ENCODE measurements around the gene TRIM66.

Gene TRIM66, protein sequence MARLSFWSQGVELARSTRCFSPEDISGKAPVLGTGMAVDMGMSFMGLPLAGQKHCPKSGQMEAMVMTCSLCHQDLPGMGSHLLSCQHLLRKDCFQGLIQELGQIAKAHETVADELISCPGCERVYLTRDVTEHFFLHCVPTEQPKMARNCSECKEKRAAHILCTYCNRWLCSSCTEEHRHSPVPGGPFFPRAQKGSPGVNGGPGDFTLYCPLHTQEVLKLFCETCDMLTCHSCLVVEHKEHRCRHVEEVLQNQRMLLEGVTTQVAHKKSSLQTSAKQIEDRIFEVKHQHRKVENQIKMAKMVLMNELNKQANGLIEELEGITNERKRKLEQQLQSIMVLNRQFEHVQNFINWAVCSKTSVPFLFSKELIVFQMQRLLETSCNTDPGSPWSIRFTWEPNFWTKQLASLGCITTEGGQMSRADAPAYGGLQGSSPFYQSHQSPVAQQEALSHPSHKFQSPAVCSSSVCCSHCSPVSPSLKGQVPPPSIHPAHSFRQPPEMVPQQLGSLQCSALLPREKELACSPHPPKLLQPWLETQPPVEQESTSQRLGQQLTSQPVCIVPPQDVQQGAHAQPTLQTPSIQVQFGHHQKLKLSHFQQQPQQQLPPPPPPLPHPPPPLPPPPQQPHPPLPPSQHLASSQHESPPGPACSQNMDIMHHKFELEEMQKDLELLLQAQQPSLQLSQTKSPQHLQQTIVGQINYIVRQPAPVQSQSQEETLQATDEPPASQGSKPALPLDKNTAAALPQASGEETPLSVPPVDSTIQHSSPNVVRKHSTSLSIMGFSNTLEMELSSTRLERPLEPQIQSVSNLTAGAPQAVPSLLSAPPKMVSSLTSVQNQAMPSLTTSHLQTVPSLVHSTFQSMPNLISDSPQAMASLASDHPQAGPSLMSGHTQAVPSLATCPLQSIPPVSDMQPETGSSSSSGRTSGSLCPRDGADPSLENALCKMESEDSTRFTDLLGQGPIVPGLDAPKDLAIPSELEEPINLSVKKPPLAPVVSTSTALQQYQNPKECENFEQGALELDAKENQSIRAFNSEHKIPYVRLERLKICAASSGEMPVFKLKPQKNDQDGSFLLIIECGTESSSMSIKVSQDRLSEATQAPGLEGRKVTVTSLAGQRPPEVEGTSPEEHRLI (N-terminal part only)

DNA sequence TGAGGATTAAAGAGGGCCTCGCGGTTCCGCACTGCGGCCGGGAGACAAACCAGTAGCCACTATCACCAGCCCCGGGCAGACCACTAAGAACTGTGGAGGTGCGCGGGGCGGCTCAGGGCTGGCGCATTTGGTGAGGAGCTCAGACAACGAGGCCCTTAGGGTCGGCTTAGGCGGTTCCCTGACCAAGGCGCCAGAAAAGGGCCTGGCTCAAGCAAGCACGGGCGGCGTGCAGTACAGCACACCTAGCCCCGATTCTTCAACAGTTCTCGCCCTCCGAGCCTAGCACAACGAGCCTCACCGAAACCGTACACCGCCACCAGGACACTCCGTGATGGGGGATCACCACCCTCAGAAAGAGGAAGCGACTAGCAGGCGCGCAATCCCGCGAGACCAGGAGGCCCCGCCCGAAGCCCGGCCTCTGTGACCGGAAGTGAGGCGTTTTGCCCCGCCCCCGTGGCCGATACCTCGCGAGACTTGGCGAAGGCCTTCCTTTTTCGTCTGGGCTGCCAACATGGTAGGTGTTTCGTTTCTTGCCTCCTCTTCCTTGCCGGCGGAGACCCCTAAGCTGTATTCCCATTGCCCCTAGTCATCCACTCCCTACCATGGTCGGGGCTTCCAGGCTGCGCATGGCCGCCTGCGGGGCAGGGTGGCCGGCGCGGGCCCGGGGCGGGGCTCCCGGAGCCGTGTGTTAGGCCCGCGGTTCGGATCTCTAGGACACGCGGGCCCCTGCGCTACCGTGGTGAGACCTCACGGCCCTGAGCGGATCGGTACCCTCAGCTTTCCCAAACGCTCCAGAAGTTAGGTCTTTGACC lies at the start of gene TRIM66, which contains the start of gene RPL27A:
Gene TRIM66 (minus strand): TSS at position 363 of the 812 bp plus-strand sequence. CDS start 10,391 bp downstream, outside the sequence.
Gene RPL27A (plus strand): TSS at position 490 of the 812 bp plus-strand sequence. CDS start 22 bp downstream, at position 512.
- in situ Hi-C loops (cut with HindIII; ENCODE audit: low sequenced_read_pairs): no loop called here

DNA sequence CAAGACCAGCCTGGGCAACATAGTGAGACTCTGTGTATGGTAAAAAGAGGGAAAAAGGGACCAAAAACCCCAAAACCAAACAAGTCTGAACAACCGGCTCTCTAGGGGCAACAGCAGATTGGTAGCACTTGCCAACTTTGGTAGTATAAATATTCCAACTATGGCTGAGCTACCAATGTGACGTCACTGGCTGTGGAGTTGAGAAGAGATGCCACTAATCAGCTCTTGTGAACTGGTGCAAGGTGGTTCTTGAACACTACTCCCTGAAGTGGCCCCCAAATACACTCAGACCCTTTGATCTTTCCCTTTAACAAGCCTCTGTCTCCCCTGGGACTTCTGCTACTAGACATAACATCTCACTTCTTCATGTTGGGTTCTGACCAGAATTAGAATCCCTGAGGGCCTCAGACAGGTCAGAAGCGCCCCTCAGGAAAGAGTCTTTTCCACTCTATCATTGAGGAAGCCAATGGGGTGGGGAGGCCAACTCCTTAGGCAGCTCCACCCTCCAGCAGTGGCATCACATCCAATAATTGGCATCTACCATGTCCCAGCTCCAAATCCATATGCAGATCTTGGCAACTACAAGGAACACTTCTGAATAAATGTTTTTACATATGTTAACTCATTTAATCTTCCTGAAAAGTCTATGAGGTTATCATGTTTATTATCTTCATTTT lies 49.3 kb upstream of the TRIM66 start:
- in situ Hi-C loops (cut with HindIII; ENCODE audit: low sequenced_read_pairs): no loop called here

DNA sequence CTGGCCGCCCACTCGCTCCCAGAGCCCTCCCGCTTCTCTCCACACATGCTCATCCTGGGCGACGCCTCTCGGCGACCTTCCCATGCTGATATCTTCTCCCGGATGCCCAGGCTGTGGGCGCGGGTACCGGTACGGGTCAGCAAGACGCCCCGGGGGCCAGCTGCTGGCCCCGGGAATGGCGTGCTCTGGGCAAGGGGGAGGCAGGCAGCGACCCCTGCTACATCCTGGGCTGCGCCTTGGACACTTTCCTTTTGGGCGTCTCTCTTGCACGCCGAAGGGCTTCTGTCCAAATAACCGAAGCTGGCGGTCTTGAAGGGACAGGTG lies 48.2 kb upstream of the TRIM66 start:
- in situ Hi-C loops (cut with HindIII; ENCODE audit: low sequenced_read_pairs): no loop called here

DNA sequence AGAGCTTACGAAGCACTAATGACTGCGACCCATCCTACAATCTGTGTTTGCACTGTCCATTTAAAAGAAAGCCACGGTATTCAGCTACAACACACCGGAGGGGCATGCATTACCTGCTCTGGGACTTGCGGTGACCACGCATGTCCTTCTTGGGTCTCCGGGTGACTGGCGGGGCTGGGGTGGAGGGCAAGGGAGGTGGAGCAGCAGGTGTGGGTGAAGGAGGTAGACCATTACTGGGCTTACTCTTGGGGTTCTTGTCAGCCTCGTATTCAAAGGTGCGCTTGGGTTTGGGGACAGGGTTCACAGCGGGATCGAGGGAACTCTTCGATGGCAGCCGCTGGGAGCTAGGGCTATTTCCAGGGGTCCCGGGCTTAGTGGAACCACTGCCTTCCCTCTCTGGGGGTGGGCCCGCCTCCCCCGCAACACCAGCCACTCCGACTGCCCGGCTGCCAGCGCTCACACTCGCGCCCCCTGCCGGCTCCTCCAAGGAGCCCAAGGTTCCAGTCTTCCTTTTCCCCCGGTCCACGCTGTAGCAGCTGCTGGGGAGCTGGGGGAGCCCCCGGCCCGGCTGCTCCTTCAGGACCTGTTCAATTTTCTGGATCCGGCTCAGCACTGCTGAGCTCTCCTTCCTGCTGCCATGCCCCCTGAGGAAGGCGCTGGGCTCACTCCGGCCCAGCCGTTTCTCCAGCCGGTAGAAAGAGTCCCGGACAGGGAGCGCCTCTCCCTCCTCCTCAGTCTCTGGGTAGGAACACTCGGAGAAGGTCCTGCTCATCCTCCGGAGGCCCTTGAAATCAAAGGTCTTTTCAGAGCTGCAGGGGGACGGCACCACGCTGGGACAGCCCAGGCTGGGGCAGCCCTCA lies 47.6 kb upstream of the TRIM66 start:
- in situ Hi-C loops (cut with HindIII; ENCODE audit: low sequenced_read_pairs): no loop called here

DNA sequence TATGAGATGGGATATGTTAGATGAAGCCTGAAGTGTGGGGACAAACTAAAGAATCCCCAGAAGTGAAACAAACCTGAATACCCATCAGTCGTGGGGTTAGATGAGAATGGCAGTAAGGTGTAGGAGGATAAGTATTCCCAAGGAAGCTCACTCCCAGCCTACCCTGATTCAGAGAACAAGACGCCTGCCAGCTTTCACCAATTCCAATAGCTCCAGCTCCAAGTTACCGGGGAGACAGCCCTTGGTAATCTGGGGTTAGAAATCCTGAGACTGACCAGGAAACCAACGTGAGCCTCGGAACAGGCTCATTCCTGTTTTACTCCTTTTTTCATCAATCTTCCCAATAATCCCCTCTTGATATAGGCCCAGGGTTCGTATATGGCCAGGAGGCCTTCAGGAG lies 46.6 kb upstream of the TRIM66 start:
- in situ Hi-C loops (cut with HindIII; ENCODE audit: low sequenced_read_pairs): no loop called here

DNA sequence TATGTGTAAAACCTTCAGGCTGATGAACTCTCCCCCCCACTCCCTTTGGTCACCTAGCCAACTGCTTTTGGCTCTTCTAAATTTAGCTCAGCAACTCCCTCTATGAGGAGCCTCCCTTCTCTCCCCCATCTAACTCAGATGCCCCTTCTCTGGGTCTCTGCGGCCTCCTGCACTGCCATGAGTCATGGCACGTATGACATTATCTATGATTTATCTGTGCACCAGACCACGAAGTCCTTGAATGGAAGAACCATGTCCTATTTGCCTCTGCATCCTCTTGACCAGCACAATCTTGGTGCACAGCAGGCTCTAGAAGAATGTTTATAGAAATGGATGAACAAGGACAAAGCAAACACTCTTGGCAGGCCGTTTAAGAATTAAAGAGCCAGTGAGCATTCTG lies 46.1 kb upstream of the TRIM66 start:
- in situ Hi-C loops (cut with HindIII; ENCODE audit: low sequenced_read_pairs): no loop called here

DNA sequence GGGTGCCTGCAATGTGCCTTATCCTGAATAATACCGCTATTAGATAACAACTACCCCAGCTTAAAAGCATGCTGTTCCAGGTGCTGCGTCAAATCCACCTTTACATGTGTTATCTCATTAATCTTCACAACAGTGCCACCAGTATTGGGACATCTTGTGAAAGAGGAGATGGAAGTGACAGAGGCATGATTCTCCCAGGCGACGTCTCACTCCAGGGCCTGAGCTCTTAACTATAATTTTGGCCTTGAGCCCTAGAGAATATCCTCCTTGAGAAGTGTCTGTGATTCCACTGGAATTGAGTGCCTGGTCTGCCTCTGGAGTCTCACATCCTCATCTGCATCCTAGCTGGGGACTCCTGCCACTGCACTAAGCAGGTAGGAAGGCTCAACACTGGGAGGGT lies 43.9 kb upstream of the TRIM66 start:
- in situ Hi-C loops (cut with HindIII; ENCODE audit: low sequenced_read_pairs): no loop called here

DNA sequence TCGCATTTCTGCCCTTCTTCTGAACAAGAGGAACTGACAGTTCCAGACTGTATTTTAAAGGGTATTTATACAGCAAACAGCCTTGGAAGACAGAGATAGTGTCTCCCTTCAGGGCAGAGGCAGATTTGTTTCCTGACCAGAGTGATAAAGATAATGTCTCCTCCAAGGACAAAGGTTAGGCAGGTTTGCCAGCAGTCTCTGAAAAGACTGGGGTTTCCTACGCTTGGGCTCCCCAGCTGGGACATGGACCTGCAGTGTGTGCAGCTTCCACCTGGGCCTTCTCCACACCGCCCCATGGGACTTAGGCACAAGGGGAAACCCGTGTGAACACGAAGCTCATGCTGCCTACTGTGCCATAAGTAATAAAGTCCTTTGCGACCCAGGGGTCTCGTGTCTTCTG lies 42.2 kb upstream of the TRIM66 start:
- in situ Hi-C loops (cut with HindIII; ENCODE audit: low sequenced_read_pairs): no loop called here

DNA sequence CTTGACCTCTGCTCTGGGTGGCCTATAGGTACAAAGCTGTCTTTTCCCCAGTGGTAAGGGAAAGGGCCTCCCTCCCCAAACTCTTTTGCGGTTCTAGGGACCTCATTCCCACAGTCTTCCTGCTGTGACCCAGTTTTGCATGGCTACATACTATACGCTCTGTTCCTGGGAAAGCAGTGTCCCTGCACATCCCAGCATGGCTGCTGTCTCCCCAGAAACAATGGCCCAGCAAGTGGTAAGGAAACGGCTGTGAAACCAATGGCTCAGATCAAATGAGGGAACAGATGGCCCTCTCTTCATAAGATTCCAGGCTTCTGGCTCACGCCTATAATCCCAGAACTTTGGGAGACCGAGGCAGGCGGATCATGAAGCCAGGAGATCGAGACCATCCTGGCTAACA lies 41.2 kb upstream of the TRIM66 start:
- in situ Hi-C loops (cut with HindIII; ENCODE audit: low sequenced_read_pairs): no loop called here

DNA sequence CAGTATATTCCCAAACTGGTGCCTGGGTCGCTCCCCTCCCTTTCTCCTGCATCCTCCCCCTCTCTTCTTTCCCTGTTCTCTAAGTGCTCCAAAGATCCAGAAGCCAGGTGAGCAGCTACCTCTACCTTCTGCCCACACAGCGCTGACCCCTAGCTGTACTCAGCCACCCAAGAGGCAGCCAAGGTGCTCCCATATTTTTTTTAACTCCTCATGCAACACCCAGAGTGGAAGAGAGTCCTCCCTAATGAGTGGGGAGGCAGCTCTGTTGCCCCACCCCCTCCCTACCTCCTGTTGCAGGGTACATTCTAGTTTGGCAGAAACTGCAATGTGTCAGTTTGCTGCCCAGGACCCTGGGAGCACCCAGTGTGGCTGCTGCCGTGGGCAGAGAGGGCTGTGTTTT lies 40.3 kb upstream of the TRIM66 start:
- in situ Hi-C loops (cut with HindIII; ENCODE audit: low sequenced_read_pairs): no loop called here

GRCh38 chr11:8721609-8722500 lies 39.4 kb upstream of the TRIM66 start:
- in situ Hi-C loops (cut with HindIII; ENCODE audit: low sequenced_read_pairs): no loop called here

DNA sequence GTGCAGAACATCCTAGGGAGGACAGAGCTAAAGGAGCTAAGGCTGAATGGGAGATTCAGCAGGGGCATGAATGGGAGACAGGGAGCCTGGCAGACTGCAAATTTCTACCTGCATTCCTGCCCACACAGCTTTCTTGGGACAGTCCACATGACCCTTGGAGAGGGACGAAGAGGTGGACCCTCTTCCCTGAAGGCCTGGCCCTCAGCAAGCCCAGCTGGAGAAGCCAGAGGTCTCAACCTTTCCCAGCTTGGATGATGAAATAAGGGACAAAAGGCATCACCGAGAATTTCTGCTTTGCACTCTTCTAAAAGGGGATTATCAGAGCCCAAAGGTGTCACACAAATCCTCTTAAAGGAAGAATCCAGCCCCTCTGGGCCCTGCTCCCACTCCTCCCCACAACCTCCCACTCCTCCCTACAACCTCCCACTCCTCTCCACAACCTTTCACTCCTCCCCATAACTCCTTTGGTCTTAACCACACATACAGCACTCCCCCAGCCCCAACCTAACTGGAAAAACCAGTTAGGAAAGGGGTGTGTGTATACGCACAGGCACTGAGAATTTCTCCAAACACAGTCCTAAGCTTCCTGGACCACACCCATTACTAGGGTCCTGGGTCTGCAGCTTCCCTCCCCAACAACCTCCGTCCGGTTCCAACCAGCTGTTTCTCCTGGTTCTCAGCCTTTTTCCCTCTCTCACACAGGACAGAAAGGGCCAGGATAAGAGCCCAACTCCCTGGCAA lies 38.6 kb upstream of the TRIM66 start:
- in situ Hi-C loops (cut with HindIII; ENCODE audit: low sequenced_read_pairs): no loop called here

DNA sequence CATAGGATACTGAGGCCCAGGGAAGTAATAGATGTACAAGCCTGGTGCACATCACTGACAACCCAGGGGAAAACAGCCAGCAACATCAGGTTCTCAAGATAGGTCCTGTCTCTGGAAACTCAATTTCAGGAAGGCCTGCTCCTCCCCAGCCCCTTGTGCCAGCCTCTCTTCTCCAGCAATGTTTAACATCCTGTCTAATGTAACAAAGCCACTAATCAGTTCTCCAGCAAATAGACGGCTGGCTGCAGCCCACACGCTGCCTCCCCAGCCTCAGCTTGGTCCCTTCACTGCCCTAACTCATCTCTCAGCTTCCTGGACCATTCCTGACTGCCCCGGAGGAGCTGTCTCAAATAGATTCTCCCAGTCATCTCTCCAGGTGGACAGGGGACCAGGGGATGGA lies 37.9 kb upstream of the TRIM66 start:
- in situ Hi-C loops (cut with HindIII; ENCODE audit: low sequenced_read_pairs): no loop called here

DNA sequence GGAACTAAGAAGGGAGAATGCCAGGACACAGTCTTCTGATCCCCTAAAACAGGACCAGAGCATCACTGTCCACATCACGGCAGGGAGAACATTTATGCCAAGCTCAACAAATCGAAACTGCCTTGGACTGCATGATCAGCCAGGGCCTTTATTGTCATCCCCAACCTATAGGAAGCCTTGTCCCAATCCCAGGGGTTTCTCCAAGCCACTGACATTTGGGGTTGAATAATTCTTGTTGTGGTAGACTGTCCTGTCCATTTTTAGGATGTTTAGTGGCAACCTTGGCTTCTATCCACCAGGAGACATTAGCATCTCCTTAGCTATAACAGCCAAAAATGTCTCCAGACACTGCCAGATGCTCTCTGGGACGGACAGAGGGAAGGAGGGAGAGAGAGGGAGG lies 37.3 kb upstream of the TRIM66 start:
- in situ Hi-C loops (cut with HindIII; ENCODE audit: low sequenced_read_pairs): no loop called here

- in situ Hi-C loops (cut with HindIII; ENCODE audit: low sequenced_read_pairs): no loop called here
Observed at GRCh38 chr11:8719211-8719649, 36.8 kb upstream of the TRIM66 start.

- in situ Hi-C loops (cut with HindIII; ENCODE audit: low sequenced_read_pairs): no loop called here
Observed at GRCh38 chr11:8717876-8718753, 35.6 kb upstream of the TRIM66 start.

- in situ Hi-C loops (cut with HindIII; ENCODE audit: low sequenced_read_pairs): no loop called here
Observed at GRCh38 chr11:8717544-8717875, 35.0 kb upstream of the TRIM66 start.

Data from endothelial cell of hepatic sinusoid (primary cell).